Measurements from ENCODE around the gene ZPLD1. TPM values are rescaled to one million over a fixed set of nuclear protein-coding genes. Genes with fewer than 3 reads are reported as not detected.

The ZPLD1 gene
- total RNA-seq, 1 experiment from 2014 or later = not detected

GRCh38 chr3:102460579-102460978 lies 25.8 kb downstream of the ZPLD1 start:
- in situ Hi-C loops (cut with HindIII; ENCODE audit: low sequenced_read_pairs) = no loop called here
- no peak for DNase-seq (ENCODE audit: low spot score)

GRCh38 chr3:102464261-102464660 lies 29.4 kb downstream of the ZPLD1 start:
- in situ Hi-C loops (cut with HindIII; ENCODE audit: low sequenced_read_pairs) = no loop called here

GRCh38 chr3:102466001-102466400 lies 31.2 kb downstream of the ZPLD1 start:
- in situ Hi-C loops (cut with HindIII; ENCODE audit: low sequenced_read_pairs) = no loop called here
- DNase-seq (ENCODE audit: low spot score) = no peak

More at GRCh38 chr3:102464261-102464660, 29.4 kb downstream of the ZPLD1 start:
- DNase-seq (ENCODE audit: low spot score) = no peak

GRCh38 chr3:102470066-102470465 lies 35.3 kb downstream of the ZPLD1 start:
- in situ Hi-C loops (cut with HindIII; ENCODE audit: low sequenced_read_pairs) = no loop called here
- DNase-seq (ENCODE audit: low spot score) = no peak

GRCh38 chr3:102471001-102471400 lies 36.2 kb downstream of the ZPLD1 start:
- no peak for DNase-seq (ENCODE audit: low spot score)
- in situ Hi-C loops (cut with HindIII; ENCODE audit: low sequenced_read_pairs) = no loop called here

- in situ Hi-C loops (cut with HindIII; ENCODE audit: low sequenced_read_pairs) = no loop called here
These were observed 36.7 kb downstream of the ZPLD1 start for GRCh38 chr3:102471491-102471890.

GRCh38 chr3:102473648-102474047 lies 38.8 kb downstream of the ZPLD1 start:
- in situ Hi-C loops (cut with HindIII; ENCODE audit: low sequenced_read_pairs) = no loop called here
- no peak for DNase-seq (ENCODE audit: low spot score)

More at GRCh38 chr3:102471491-102471890, 36.7 kb downstream of the ZPLD1 start:
- DNase-seq (ENCODE audit: low spot score) = no peak

- no peak for DNase-seq (ENCODE audit: low spot score)
- in situ Hi-C loops (cut with HindIII; ENCODE audit: low sequenced_read_pairs) = no loop called here
These were observed 39.4 kb downstream of the ZPLD1 start for GRCh38 chr3:102474207-102474606.

- in situ Hi-C loops (cut with HindIII; ENCODE audit: low sequenced_read_pairs) = no loop called here
- no peak for DNase-seq (ENCODE audit: low spot score)
These were observed 41.4 kb downstream of the ZPLD1 start for GRCh38 chr3:102476198-102476597.

GRCh38 chr3:102478160-102478559 lies 43.3 kb downstream of the ZPLD1 start:
- in situ Hi-C loops (cut with HindIII; ENCODE audit: low sequenced_read_pairs) = no loop called here
- no peak for DNase-seq (ENCODE audit: low spot score)

GRCh38 chr3:102480139-102480538 lies 45.3 kb downstream of the ZPLD1 start:
- in situ Hi-C loops (cut with HindIII; ENCODE audit: low sequenced_read_pairs) = no loop called here
- DNase-seq (ENCODE audit: low spot score) = no peak

GRCh38 chr3:102481050-102481449 lies 46.2 kb downstream of the ZPLD1 start:
- in situ Hi-C loops (cut with HindIII; ENCODE audit: low sequenced_read_pairs) = no loop called here
- no peak for DNase-seq (ENCODE audit: low spot score)

GRCh38 chr3:102483556-102483955 lies 48.7 kb downstream of the ZPLD1 start:
- no peak for DNase-seq (ENCODE audit: low spot score)
- in situ Hi-C loops (cut with HindIII; ENCODE audit: low sequenced_read_pairs) = no loop called here

- DNase-seq (ENCODE audit: low spot score) = no peak
- in situ Hi-C loops (cut with HindIII; ENCODE audit: low sequenced_read_pairs) = no loop called here
These were observed 49.5 kb downstream of the ZPLD1 start for GRCh38 chr3:102484363-102484762.

- in situ Hi-C loops (cut with HindIII; ENCODE audit: low sequenced_read_pairs) = no loop called here
These were observed 50.9 kb downstream of the ZPLD1 start for GRCh38 chr3:102485701-102486100.

GRCh38 chr3:102488331-102488730 lies 53.5 kb downstream of the ZPLD1 start:
- in situ Hi-C loops (cut with HindIII; ENCODE audit: low sequenced_read_pairs) = no loop called here
- DNase-seq (ENCODE audit: low spot score) = no peak

More at GRCh38 chr3:102485701-102486100, 50.9 kb downstream of the ZPLD1 start:
- no peak for DNase-seq (ENCODE audit: low spot score)

GRCh38 chr3:102492300-102492699 lies 57.5 kb downstream of the ZPLD1 start:
- in situ Hi-C loops (cut with HindIII; ENCODE audit: low sequenced_read_pairs) = no loop called here
- no peak for DNase-seq (ENCODE audit: low spot score)

- in situ Hi-C loops (cut with HindIII; ENCODE audit: low sequenced_read_pairs) = no loop called here
- no peak for DNase-seq (ENCODE audit: low spot score)
These were observed 62.8 kb downstream of the ZPLD1 start for GRCh38 chr3:102497571-102497970.

GRCh38 chr3:102505542-102505941 lies 70.7 kb downstream of the ZPLD1 start:
- DNase-seq (ENCODE audit: low spot score) = no peak
- in situ Hi-C loops (cut with HindIII; ENCODE audit: low sequenced_read_pairs) = no loop called here

GRCh38 chr3:102510663-102511062 lies 75.8 kb downstream of the ZPLD1 start:
- no peak for DNase-seq (ENCODE audit: low spot score)
- in situ Hi-C loops (cut with HindIII; ENCODE audit: low sequenced_read_pairs) = no loop called here

- in situ Hi-C loops (cut with HindIII; ENCODE audit: low sequenced_read_pairs) = no loop called here
These were observed 76.4 kb downstream of the ZPLD1 start for GRCh38 chr3:102511168-102511567.

GRCh38 chr3:102511639-102512038 lies 76.8 kb downstream of the ZPLD1 start:
- no peak for DNase-seq (ENCODE audit: low spot score)
- in situ Hi-C loops (cut with HindIII; ENCODE audit: low sequenced_read_pairs) = no loop called here

More at GRCh38 chr3:102511168-102511567, 76.4 kb downstream of the ZPLD1 start:
- no peak for DNase-seq (ENCODE audit: low spot score)
